HEK293T (cell line): ENCODE results near the gene RRP8.

Experiments used
- CTCF ChIA-PET: fragments of 350-600 bp; formaldehyde crosslinking; extraction: SDS; loops from one replicate; lab custom pipeline; 2021; ENCODE audit warnings: antibody characterized with exemption, inconsistent platforms; lab: Yijun Ruan, JAX
- POLR2A ChIA-PET: fragments of 350-600 bp; formaldehyde crosslinking; extraction: SDS; loops from one replicate; lab custom pipeline; 2020; ENCODE audit warnings: antibody characterized with exemption, inconsistent platforms; lab: Yijun Ruan, JAX
- DNase-seq: peaks from one replicate; pipeline ENCODE4 v3.0.0; 2012; ENCODE audit warnings: mixed read lengths; ENCODE audit errors: extremely low spot score
- ARNT ChIP-seq: fragments of 450-650 bp; IDR thresholded peaks from 2 replicates; pipeline ENCODE4 v1.6.1; 2017; ENCODE audit warnings: mild to moderate bottlenecking
- BHLHE40 ChIP-seq: fragments of 450-650 bp; IDR thresholded peaks from 2 replicates; pipeline ENCODE4 v1.6.1; 2016; ENCODE audit warnings: mild to moderate bottlenecking, moderate library complexity, borderline replicate concordance
- CTBP1 ChIP-seq: fragments of 450-650 bp; IDR thresholded peaks from 2 replicates; pipeline ENCODE4 v1.6.1; 2016; ENCODE audit warnings: borderline replicate concordance
- ELF4 ChIP-seq: fragments of 450-650 bp; IDR thresholded peaks from 2 replicates; pipeline ENCODE4 v1.6.1; 2017; ENCODE audit warnings: antibody characterized with exemption
- FOXA1 ChIP-seq: fragments of 450-650 bp; IDR thresholded peaks from 2 replicates; pipeline ENCODE4 v1.6.1; 2016; ENCODE audit warnings: mild to moderate bottlenecking
- FOXK2 ChIP-seq: fragments of 450-650 bp; IDR thresholded peaks from 2 replicates; pipeline ENCODE4 v1.6.1; 2016; ENCODE audit warnings: mild to moderate bottlenecking
- HDGF ChIP-seq: fragments of 450-650 bp; IDR thresholded peaks from 2 replicates; pipeline ENCODE4 v1.6.1; 2017; ENCODE audit warnings: antibody characterized with exemption, borderline replicate concordance
- L3MBTL2 ChIP-seq: fragments of 450-650 bp; conservative IDR thresholded peaks from 2 replicates; pipeline ENCODE4 v1.6.1; 2016; ENCODE audit warnings: mild to moderate bottlenecking
- LEF1 ChIP-seq: fragments of 450-650 bp; IDR thresholded peaks from 2 replicates; pipeline ENCODE4 v1.6.1; 2017; ENCODE audit warnings: mild to moderate bottlenecking, borderline replicate concordance
- NFRKB ChIP-seq: fragments of 450-650 bp; IDR thresholded peaks from 2 replicates; pipeline ENCODE4 v1.6.1; 2016; ENCODE audit warnings: mild to moderate bottlenecking, moderate library complexity
- SP1 ChIP-seq: fragments of 450-650 bp; IDR thresholded peaks from 2 replicates; pipeline ENCODE4 v1.6.1; 2017
- SUZ12 ChIP-seq: fragments of 450-650 bp; IDR thresholded peaks from 2 replicates; pipeline ENCODE4 v1.6.1; 2016; ENCODE audit warnings: mild to moderate bottlenecking
- TARDBP ChIP-seq: fragments of 450-650 bp; IDR thresholded peaks from 2 replicates; pipeline ENCODE4 v1.6.1; 2016
- ZNF384 ChIP-seq: fragments of 450-650 bp; IDR thresholded peaks from 2 replicates; pipeline ENCODE4 v1.6.1; 2016
- TF ChIP-seq, protein P1 (sequence below): fragments of 450-650 bp; IDR thresholded peaks from 2 replicates; pipeline ENCODE4 v1.6.1; 2016

RRP8 gene

GRCh38 chr11:6602096-6602940 is 1.1 kb downstream of the RRP8 start:
- TF ChIP-seq ARNT (no peak), SUZ12 (no peak), NFRKB (no peak), BHLHE40 (no peak), LEF1 (no peak), ELF4 (no peak), CTBP1 (no peak), ZNF384 (no peak), FOXK2 (no peak), SP1 (no peak), FOXA1 (no peak), TARDBP (no peak)
- TF ChIP-seq, protein P1, sequence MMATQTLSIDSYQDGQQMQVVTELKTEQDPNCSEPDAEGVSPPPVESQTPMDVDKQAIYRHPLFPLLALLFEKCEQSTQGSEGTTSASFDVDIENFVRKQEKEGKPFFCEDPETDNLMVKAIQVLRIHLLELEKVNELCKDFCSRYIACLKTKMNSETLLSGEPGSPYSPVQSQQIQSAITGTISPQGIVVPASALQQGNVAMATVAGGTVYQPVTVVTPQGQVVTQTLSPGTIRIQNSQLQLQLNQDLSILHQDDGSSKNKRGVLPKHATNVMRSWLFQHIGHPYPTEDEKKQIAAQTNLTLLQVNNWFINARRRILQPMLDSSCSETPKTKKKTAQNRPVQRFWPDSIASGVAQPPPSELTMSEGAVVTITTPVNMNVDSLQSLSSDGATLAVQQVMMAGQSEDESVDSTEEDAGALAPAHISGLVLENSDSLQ, result no peak
- ChIA-PET POLR2A (interaction anchor here (0.6 to 3.2 kb wide), 7 partner anchors 8 to 81 kb away, joined by 3 to 18 read pairs (median 4); partner anchors contain the start of genes MRPL17, TAF10 and TPP1), CTCF (no interaction called here)
- DNase-seq, result no peak

DNA sequence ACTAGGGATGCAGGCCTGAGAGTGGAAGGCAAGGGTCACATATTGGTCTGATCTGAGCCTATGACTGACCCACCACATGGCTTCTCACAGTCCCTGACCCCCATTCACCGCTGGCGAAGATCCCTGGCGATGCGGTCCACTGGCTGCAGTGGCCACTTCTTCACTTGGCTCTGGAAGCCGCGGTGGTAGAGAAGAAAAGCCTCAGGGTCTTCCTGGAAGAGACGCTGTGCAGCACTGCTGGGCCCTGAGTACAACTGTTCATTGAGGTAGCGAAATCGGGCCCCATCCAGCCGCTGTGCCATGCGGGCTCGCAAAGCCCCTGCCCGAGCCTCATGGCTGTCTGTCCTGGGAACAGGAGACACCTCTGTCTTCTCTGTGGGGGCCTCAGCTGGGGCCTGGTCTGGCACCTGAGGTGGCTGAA is 2.4 kb downstream of the RRP8 start:
- POLR2A ChIA-PET, result no interaction called here
- no peak for TF ChIP-seq ELF4
- no peak for TF ChIP-seq LEF1
- TF ChIP-seq BHLHE40, result no peak
- no peak for TF ChIP-seq FOXK2
- no peak for TF ChIP-seq NFRKB
- no peak for TF ChIP-seq CTBP1
- TF ChIP-seq, protein P1, result no peak
- no peak for TF ChIP-seq SP1
- DNase-seq, result no peak
- CTCF ChIA-PET, result no interaction called here

- POLR2A ChIA-PET, result no interaction called here
- CTCF ChIA-PET, result no interaction called here
- no peak for DNase-seq
- TF ChIP-seq NFRKB (no peak), BHLHE40 (no peak), LEF1 (no peak), SP1 (no peak), TARDBP (no peak), CTBP1 (no peak), L3MBTL2 (no peak), ZNF384 (no peak), HDGF (no peak), FOXK2 (no peak)
- TF ChIP-seq, protein P1, result no peak
Observed at GRCh38 chr11:6599881-6600390, 3.5 kb downstream of the RRP8 start.

- CTCF ChIA-PET, result no interaction called here
Observed at GRCh38 chr11:6599449-6599848, 4.0 kb downstream of the RRP8 start.

GRCh38 chr11:6598555-6598954 is 4.9 kb downstream of the RRP8 start:
- TF ChIP-seq ELF4, result no peak
- DNase-seq, result no peak
- ChIA-PET CTCF (no interaction called here), POLR2A (interaction anchor here (0.7 kb wide), 1 partner anchor 13 kb away, joined by 3 read pairs; the partner anchor contains the start of gene TAF10)

More at GRCh38 chr11:6599449-6599848, 4.0 kb downstream of the RRP8 start:
- DNase-seq, result no peak
- POLR2A ChIA-PET, result no interaction called here
- TF ChIP-seq ELF4, result no peak
- TF ChIP-seq TARDBP, result no peak
- no peak for TF ChIP-seq CTBP1
- no peak for TF ChIP-seq SP1
- TF ChIP-seq ZNF384, result no peak
- TF ChIP-seq NFRKB, result no peak
- no peak for TF ChIP-seq HDGF
- TF ChIP-seq FOXK2, result no peak

GRCh38 chr11:6596239-6596877 is 7.1 kb downstream of the RRP8 start:
- TF ChIP-seq NFRKB (no peak), BHLHE40 (no peak)
- DNase-seq, result no peak
- ChIA-PET CTCF (no interaction called here), POLR2A (interaction anchor here (1.1 to 2.5 kb wide), 2 partner anchors 8 to 16 kb away, joined by 3 to 8 read pairs; partner anchors contain the start of gene TAF10)
